Neural progenitor cell (in vitro differentiated cells): Measurements from ENCODE around the gene EFCC1. TPM values are rescaled to one million over a fixed set of nuclear protein-coding genes. Genes with fewer than 3 reads are reported as not detected.

Source experiments
- DNase-seq: peaks from one replicate; pipeline ENCODE4 v3.0.0-alpha.2; 2016; ENCODE audit warnings: low spot score
- H2AFZ ChIP-seq: fragments of 200-600 bp; sonication (generic); replicated peaks from 2 replicates; pipeline ENCODE4 v1.6.1; 2016; ENCODE audit warnings: antibody characterized with exemption
- H3F3A ChIP-seq: fragments of 200-600 bp; sonication (generic); 2 replicates; pipeline ENCODE4 v1.6.1; 2016; ENCODE audit warnings: antibody characterized with exemption, low read depth
- H3K27ac ChIP-seq: fragments of 200-600 bp; sonication (generic); 2 replicates; pipeline ENCODE4 v1.5.1; 2016; ENCODE audit warnings: mild to moderate bottlenecking
- H3K27me3 ChIP-seq: fragments of 200-600 bp; sonication (generic); 2 replicates; pipeline ENCODE4 v1.6.1; 2016; ENCODE audit warnings: mild to moderate bottlenecking, moderate library complexity
- H3K36me3 ChIP-seq: fragments of 200-600 bp; sonication (generic); 2 replicates; pipeline ENCODE4 v1.5.1; 2016
- H3K4me1 ChIP-seq: fragments of 200-600 bp; sonication (generic); 2 replicates; pipeline ENCODE4 v1.6.1; 2016; ENCODE audit warnings: mixed run types
- H3K4me2 ChIP-seq: fragments of 200-600 bp; sonication (generic); 2 replicates; pipeline ENCODE4 v1.6.1; 2016
- H3K4me3 ChIP-seq: fragments of 200-600 bp; sonication (generic); 2 replicates; pipeline ENCODE4 v1.5.1; 2016
- H3K79me2 ChIP-seq: fragments of 200-600 bp; sonication (generic); 2 replicates; pipeline ENCODE4 v1.6.1; 2016; ENCODE audit warnings: low read depth
- H3K9ac ChIP-seq: fragments of 200-600 bp; sonication (generic); 2 replicates; pipeline ENCODE4 v1.6.1; 2016
- H3K9me3 ChIP-seq: fragments of 200-600 bp; sonication (generic); 2 replicates; pipeline ENCODE4 v1.5.1; 2016; ENCODE audit warnings: low read depth
- H4K20me1 ChIP-seq: fragments of 200-600 bp; sonication (generic); 2 replicates; pipeline ENCODE4 v1.6.1; 2016; ENCODE audit warnings: low read depth
- H3K27ac Mint-ChIP-seq: 3 replicates; pipeline ENCODE4 v1.8.0; 2021; ENCODE audit warnings: mixed read lengths
- H3K27me3 Mint-ChIP-seq: 2 replicates; pipeline ENCODE4 v1.8.0; 2022; ENCODE audit warnings: low read depth, mild to moderate bottlenecking, inconsistent platforms, moderate library complexity, mixed read lengths; ENCODE audit not compliant: insufficient read depth
- H3K36me3 Mint-ChIP-seq: 3 replicates; pipeline ENCODE4 v1.8.0; 2021; ENCODE audit warnings: mixed read lengths
- H3K4me1 Mint-ChIP-seq: 3 replicates; pipeline ENCODE4 v1.8.0; 2021; ENCODE audit warnings: mixed read lengths
- H3K4me3 Mint-ChIP-seq: 3 replicates; pipeline ENCODE4 v1.8.0; 2021; ENCODE audit warnings: mild to moderate bottlenecking, moderate library complexity, mixed read lengths
- H3K9me3 Mint-ChIP-seq: 3 replicates; pipeline ENCODE4 v1.8.0; 2020; ENCODE audit warnings: mixed read lengths
- EZH2 ChIP-seq: fragments of 200-600 bp; sonication (generic); IDR thresholded peaks from 2 replicates; pipeline ENCODE4 v1.6.1; 2017; ENCODE audit warnings: antibody characterized with exemption, mild to moderate bottlenecking, moderate library complexity
- EZH2phosphoT487 ChIP-seq: fragments of 200-600 bp; sonication (generic); IDR thresholded peaks from 2 replicates; pipeline ENCODE4 v1.6.1; 2017; ENCODE audit warnings: antibody characterized with exemption
- total RNA-seq: library from RNA; depleted of rRNA; stranded (reverse); fragments of >200 nt; gene quantifications from 2 replicates; pipeline ENCODE4 v1.2.3, GENCODE V29; 2015; ENCODE audit warnings: low replicate concordance
- TF ChIP-seq, protein P1 (sequence below): fragments of 200-600 bp; sonication (generic); IDR thresholded peaks from 2 replicates; pipeline ENCODE4 v1.5.1; 2017; ENCODE audit warnings: antibody characterized with exemption, mild to moderate bottlenecking

The EFCC1 gene
- total RNA-seq, 1 donor from 2014 or later: 1.1 TPM

DNA sequence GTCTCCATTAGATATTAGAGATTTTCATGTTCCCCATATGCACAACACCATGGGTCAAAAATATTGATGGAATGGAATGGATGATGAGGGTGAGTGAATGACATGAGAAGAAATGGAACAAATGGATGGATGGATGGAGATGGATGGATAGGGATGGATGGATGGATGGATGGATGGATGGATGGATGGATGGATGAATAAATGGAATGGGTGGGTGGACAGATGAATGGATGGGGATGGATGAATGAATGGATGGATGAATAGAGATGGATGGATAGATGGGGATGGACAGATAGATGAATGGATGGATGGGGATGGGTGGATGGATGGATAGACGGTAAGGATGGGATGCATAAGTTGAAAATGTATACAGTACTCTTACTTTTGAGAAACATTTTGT is 25.8 kb upstream of the EFCC1 start:
- H3K9me3 Mint-ChIP-seq: peaks cover under 1% of the 10 kb centered on the region
- H3K36me3 Mint-ChIP-seq: peaks cover 23% of the 10 kb centered on the region
- H3K4me3 Mint-ChIP-seq: no peak overlapping the region
- H3K79me2 ChIP-seq: no peaks in the 10 kb centered on the region
- no peaks in the 10 kb centered on the region for H3K36me3 ChIP-seq
- peaks cover 9% of the 10 kb centered on the region for H3K4me1 Mint-ChIP-seq
- H3K27me3 ChIP-seq: no peaks in the 10 kb centered on the region
- no peak overlapping the region for H3K4me2 ChIP-seq
- H3F3A ChIP-seq: no peaks in the 10 kb centered on the region
- H3K9ac ChIP-seq: no peak overlapping the region
- no peak for DNase-seq
- no peak overlapping the region for H3K4me3 ChIP-seq
- H3K9me3 ChIP-seq: no peaks in the 10 kb centered on the region
- H2AFZ ChIP-seq: no peak overlapping the region
- no peak overlapping the region for H3K27ac Mint-ChIP-seq
- no peak overlapping the region for H3K27ac ChIP-seq
- H3K4me1 ChIP-seq: no peaks in the 10 kb centered on the region
- no peaks in the 10 kb centered on the region for H3K27me3 Mint-ChIP-seq
- TF ChIP-seq EZH2phosphoT487 (no peak), EZH2 (no peak)
- TF ChIP-seq, protein P1, sequence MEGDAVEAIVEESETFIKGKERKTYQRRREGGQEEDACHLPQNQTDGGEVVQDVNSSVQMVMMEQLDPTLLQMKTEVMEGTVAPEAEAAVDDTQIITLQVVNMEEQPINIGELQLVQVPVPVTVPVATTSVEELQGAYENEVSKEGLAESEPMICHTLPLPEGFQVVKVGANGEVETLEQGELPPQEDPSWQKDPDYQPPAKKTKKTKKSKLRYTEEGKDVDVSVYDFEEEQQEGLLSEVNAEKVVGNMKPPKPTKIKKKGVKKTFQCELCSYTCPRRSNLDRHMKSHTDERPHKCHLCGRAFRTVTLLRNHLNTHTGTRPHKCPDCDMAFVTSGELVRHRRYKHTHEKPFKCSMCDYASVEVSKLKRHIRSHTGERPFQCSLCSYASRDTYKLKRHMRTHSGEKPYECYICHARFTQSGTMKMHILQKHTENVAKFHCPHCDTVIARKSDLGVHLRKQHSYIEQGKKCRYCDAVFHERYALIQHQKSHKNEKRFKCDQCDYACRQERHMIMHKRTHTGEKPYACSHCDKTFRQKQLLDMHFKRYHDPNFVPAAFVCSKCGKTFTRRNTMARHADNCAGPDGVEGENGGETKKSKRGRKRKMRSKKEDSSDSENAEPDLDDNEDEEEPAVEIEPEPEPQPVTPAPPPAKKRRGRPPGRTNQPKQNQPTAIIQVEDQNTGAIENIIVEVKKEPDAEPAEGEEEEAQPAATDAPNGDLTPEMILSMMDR: no peak
- H4K20me1 ChIP-seq: no peaks in the 10 kb centered on the region

DNA sequence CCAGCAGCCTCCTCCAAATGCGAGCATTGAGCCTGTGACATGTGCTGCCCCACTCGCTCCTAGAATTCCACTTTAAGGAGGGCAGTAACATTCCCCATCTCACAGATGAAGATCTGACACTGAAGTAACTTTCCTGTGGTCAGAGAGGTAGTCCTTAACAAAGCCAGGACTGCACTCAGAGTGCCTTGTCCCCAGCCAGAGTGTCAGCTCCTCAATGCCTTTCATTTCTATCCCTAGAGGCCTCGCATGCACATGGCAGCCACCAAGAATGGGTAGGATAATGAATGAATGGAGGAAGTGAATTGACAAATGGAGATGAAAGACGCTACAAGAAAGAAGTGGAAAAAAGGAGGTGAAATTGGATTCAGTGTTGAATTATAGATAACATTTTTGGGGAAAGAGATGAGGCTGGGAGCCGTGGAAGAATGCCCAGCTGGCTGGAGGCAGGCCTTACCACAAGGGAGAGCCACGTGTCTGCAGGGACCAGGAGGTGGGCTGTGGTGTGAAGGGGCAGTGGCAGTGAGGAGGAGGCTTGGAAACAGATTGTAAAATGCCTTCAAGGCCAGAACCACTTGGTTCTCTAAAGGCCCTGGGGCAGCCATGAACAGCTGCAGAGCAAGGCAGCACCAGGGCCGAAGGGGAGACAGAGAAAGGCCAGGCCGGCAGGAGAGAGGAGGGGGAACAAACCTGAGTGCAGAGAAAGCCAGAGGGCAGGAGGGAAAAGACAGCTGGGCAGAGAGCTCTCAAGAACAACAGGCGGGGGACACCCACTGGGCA is 17.6 kb upstream of the EFCC1 start:
- Mint-ChIP-seq H3K4me1 (peaks cover 24% of the 10 kb centered on the region), H3K36me3 (peaks cover 15% of the 10 kb centered on the region), H3K27ac (peak overlapping the region; percentile 2), H3K4me3 (no peak overlapping the region), H3K27me3 (no peaks in the 10 kb centered on the region), H3K9me3 (peaks cover 2% of the 10 kb centered on the region)
- H2AFZ ChIP-seq: peak overlapping the region; percentile 10
- H4K20me1 ChIP-seq: no peaks in the 10 kb centered on the region
- no peaks in the 10 kb centered on the region for H3K27me3 ChIP-seq
- DNase-seq: peak; percentile 41
- H3K9ac ChIP-seq: no peak overlapping the region
- peaks cover 11% of the 10 kb centered on the region for H3K4me1 ChIP-seq
- H3K4me2 ChIP-seq: peak overlapping the region; percentile 13
- H3K36me3 ChIP-seq: no peaks in the 10 kb centered on the region
- H3K27ac ChIP-seq: peak overlapping the region; percentile 29
- peaks cover 12% of the 10 kb centered on the region for H3F3A ChIP-seq
- TF ChIP-seq, protein P1: peak; percentile 5
- TF ChIP-seq EZH2: no peak
- no peak for TF ChIP-seq EZH2phosphoT487
- H3K79me2 ChIP-seq: no peaks in the 10 kb centered on the region
- H3K9me3 ChIP-seq: no peaks in the 10 kb centered on the region
- no peak overlapping the region for H3K4me3 ChIP-seq

DNA sequence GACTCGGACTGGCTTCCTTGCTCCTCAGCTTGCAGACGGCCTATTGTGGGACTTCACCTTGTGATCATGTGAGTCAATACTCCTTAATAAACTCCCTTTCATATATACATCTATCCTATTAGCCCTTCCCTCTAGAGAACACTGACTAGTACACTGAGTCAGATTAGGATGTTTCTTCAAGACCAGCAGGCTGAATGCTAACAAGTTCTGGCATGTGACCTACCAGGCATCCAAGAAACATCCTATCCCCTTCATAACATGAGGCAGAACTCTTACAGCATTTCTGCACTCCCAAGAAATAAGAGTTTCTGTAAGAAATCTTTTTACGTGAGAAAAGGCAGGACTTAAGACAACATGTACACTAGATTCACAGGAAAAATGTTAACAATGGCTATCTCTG is 16.5 kb upstream of the EFCC1 start:
- DNase-seq: no peak
- H3K36me3 Mint-ChIP-seq: peaks cover 15% of the 10 kb centered on the region
- Histone ChIP-seq H3K4me3 (no peak overlapping the region), H3K79me2 (no peaks in the 10 kb centered on the region), H4K20me1 (no peaks in the 10 kb centered on the region), H3K27me3 (no peaks in the 10 kb centered on the region), H3K4me2 (no peak overlapping the region), H3K4me1 (peaks cover 11% of the 10 kb centered on the region), H2AFZ (no peak overlapping the region), H3K9me3 (no peaks in the 10 kb centered on the region), H3F3A (peaks cover 12% of the 10 kb centered on the region), H3K36me3 (no peaks in the 10 kb centered on the region), H3K9ac (no peak overlapping the region), H3K27ac (no peak overlapping the region)
- peak overlapping the region; percentile 23 for H3K27ac Mint-ChIP-seq
- peaks cover 24% of the 10 kb centered on the region for H3K4me1 Mint-ChIP-seq
- peaks cover 2% of the 10 kb centered on the region for H3K9me3 Mint-ChIP-seq
- no peaks in the 10 kb centered on the region for H3K27me3 Mint-ChIP-seq
- TF ChIP-seq, protein P1: no peak
- TF ChIP-seq EZH2phosphoT487 (no peak), EZH2 (no peak)
- no peak overlapping the region for H3K4me3 Mint-ChIP-seq
